SK-N-SH (cell line): Measurements from ENCODE around the gene SASH1. TPM values are rescaled to one million over a fixed set of nuclear protein-coding genes. Genes with fewer than 3 reads are reported as not detected.
A peak's percentile ranks its signal among the peaks of the same experiment; 100 is the strongest.

ENCODE experiments used
- CTCF ChIA-PET: fragments of 300-600, 350-600 bp; formaldehyde crosslinking; extraction: SDS; loops from one replicate; lab custom pipeline; 2021; lab: Yijun Ruan, JAX
- POLR2A ChIA-PET: fragments of 350-600 bp; sonication (Branson Sonifier 250); formaldehyde crosslinking; extraction: SDS; loops from one replicate; lab custom pipeline; 2020; ENCODE audit warnings: antibody characterized with exemption, inconsistent platforms; lab: Yijun Ruan, JAX
- DNase-seq: peaks from one replicate; pipeline ENCODE4 v3.0.0; 2012
- H2AFZ ChIP-seq: fragments of 200-600 bp; sonication (generic); 2 replicates; pipeline ENCODE4 v1.8.1; 2016; ENCODE audit warnings: antibody characterized with exemption, mild to moderate bottlenecking, low read depth
- H3F3A ChIP-seq: fragments of 200-600 bp; sonication (generic); replicated peaks from 2 replicates; pipeline ENCODE3; 2016; ENCODE audit warnings: antibody characterized with exemption, mild to moderate bottlenecking; ENCODE audit not compliant: insufficient read depth
- H3K27ac ChIP-seq, 2 experiments: fragments of 200-500 bp in 1 of 2; fragments of 200-600 bp in 1 of 2; sonication (Bioruptor generic) in 1 of 2; sonication (generic), shearing (Covaris generic) in 1 of 2; 2 replicates each; pipeline versions ENCODE4 v1.5.1 to v1.6.1; 2014 to 2016; ENCODE audit warnings: low read depth in 2 of 2, inconsistent platforms in 1 of 2, low read length in 1 of 2, mild to moderate bottlenecking in 1 of 2, mixed read lengths in 1 of 2
- H3K27me3 ChIP-seq: fragments of 200-600 bp; sonication (generic), shearing (Covaris generic); 2 replicates; pipeline ENCODE4 v1.6.1; 2016; ENCODE audit warnings: mixed run types; ENCODE audit not compliant: insufficient read depth
- H3K36me3 ChIP-seq, 2 experiments: fragments of 200-500 bp in 1 of 2; fragments of 200-600 bp in 1 of 2; sonication (Bioruptor generic) in 1 of 2; sonication (generic) in 1 of 2; replicated peaks in 1 of 2; 2 replicates each; pipeline versions ENCODE3 to v1.5.1; 2014 to 2016; ENCODE audit warnings: low read length in 1 of 2, mild to moderate bottlenecking in 1 of 2; ENCODE audit not compliant: insufficient read depth in 2 of 2, control insufficient read depth in 1 of 2
- H3K4me1 ChIP-seq, 2 experiments: fragments of 200-500 bp in 1 of 2; fragments of 200-600 bp in 1 of 2; sonication (Bioruptor generic) in 1 of 2; sonication (generic), shearing (Covaris generic) in 1 of 2; 2 replicates each; pipeline versions ENCODE4 v1.5.1 to v1.6.1; 2014 to 2016; ENCODE audit warnings: low read depth in 1 of 2, low read length in 1 of 2, mixed run types in 1 of 2; ENCODE audit not compliant: insufficient read depth in 2 of 2, control insufficient read depth in 1 of 2
- H3K4me2 ChIP-seq: fragments of 200-600 bp; sonication (generic), shearing (Covaris generic); 2 replicates; pipeline ENCODE4 v1.6.1; 2017; ENCODE audit warnings: mixed run types
- H3K4me3 ChIP-seq, 2 experiments: fragments of 200-500 bp in 1 of 2; fragments of 200-600 bp in 1 of 2; sonication (Bioruptor generic) in 1 of 2; sonication (generic), shearing (Covaris generic) in 1 of 2; 2 replicates each; pipeline versions ENCODE4 v1.5.1 to v1.8.1; 2014 to 2016; ENCODE audit warnings: low read depth in 2 of 2, inconsistent platforms in 1 of 2, low read length in 1 of 2, mild to moderate bottlenecking in 1 of 2, mixed read lengths in 1 of 2, moderate library complexity in 1 of 2
- H3K79me2 ChIP-seq: fragments of 200-600 bp; sonication (generic); 2 replicates; pipeline ENCODE4 v1.8.1; 2017; ENCODE audit warnings: mild to moderate bottlenecking; ENCODE audit not compliant: insufficient read depth
- H3K9ac ChIP-seq: fragments of 200-600 bp; sonication (generic); 2 replicates; pipeline ENCODE4 v1.6.1; 2017; ENCODE audit warnings: mixed run types
- H3K9me2 ChIP-seq: fragments of 200-600 bp; sonication (generic); 2 replicates; pipeline ENCODE4 v1.6.1; 2017; ENCODE audit warnings: mixed run types
- H3K9me3 ChIP-seq: fragments of 200-600 bp; sonication (generic); 2 replicates; pipeline ENCODE4 v1.6.1; 2017; ENCODE audit warnings: mixed run types, mild to moderate bottlenecking, moderate library complexity
- H4K20me1 ChIP-seq: fragments of 200-600 bp; sonication (generic); 2 replicates; pipeline ENCODE4 v1.6.1; 2017; ENCODE audit warnings: mild to moderate bottlenecking, mixed run types; ENCODE audit not compliant: insufficient read depth
- CTCF ChIP-seq: fragments of 200-600 bp; sonication (generic); IDR thresholded peaks from 2 replicates; pipeline ENCODE4 v1.6.1; 2017; ENCODE audit warnings: antibody characterized with exemption, mild to moderate bottlenecking, moderate library complexity
- ELF1 ChIP-seq: IDR thresholded peaks from 2 replicates; pipeline ENCODE4 v1.4.0; 2012
- FOSL2 ChIP-seq: IDR thresholded peaks from 2 replicates; pipeline ENCODE4 v1.4.0; 2012; ENCODE audit warnings: low read depth, mild to moderate bottlenecking, moderate library complexity, borderline replicate concordance
- GABPA ChIP-seq: IDR thresholded peaks from 2 replicates; pipeline ENCODE4 v1.4.0; 2012; ENCODE audit warnings: low read depth, mild to moderate bottlenecking
- GATA2 ChIP-seq: sonication (generic); formaldehyde crosslinking; IDR thresholded peaks from 2 replicates; pipeline ENCODE4 v1.5.0; 2020; ENCODE audit warnings: mild to moderate bottlenecking, missing genetic modification reagents
- JUND ChIP-seq: IDR thresholded peaks from 2 replicates; pipeline ENCODE4 v1.4.0; 2012
- NFIC ChIP-seq: IDR thresholded peaks from 2 replicates; pipeline ENCODE4 v1.4.0; 2012; ENCODE audit warnings: borderline replicate concordance
- NRF1 ChIP-seq: IDR thresholded peaks from 2 replicates; pipeline ENCODE4 v1.6.1; 2012; ENCODE audit warnings: low read depth, mild to moderate bottlenecking, low read length
- PBX3 ChIP-seq: IDR thresholded peaks from 2 replicates; pipeline ENCODE4; 2012
- POLR2AphosphoS5 ChIP-seq: IDR thresholded peaks from 2 replicates; pipeline ENCODE4 v1.6.1; 2012; ENCODE audit warnings: low read depth, low read length
- RAD21 ChIP-seq: IDR thresholded peaks from 2 replicates; pipeline ENCODE4 v1.6.1; 2012; ENCODE audit warnings: mild to moderate bottlenecking, low read length
- REST ChIP-seq: IDR thresholded peaks from 2 replicates; pipeline ENCODE4 v1.6.1; 2012; ENCODE audit warnings: mild to moderate bottlenecking, low read depth, low read length, moderate library complexity
- RFX5 ChIP-seq: IDR thresholded peaks from 2 replicates; pipeline ENCODE4 v1.6.1; 2012; ENCODE audit warnings: mild to moderate bottlenecking, improper control_type of control experiment, low read length
- RXRA ChIP-seq: IDR thresholded peaks from 2 replicates; pipeline ENCODE4 v1.4.0; 2012; ENCODE audit warnings: low read depth, mild to moderate bottlenecking, borderline replicate concordance
- SIN3A ChIP-seq: IDR thresholded peaks from 2 replicates; pipeline ENCODE4 v1.6.1; 2012; ENCODE audit warnings: low read depth, mild to moderate bottlenecking, low read length, moderate library complexity, borderline replicate concordance
- SMC3 ChIP-seq: IDR thresholded peaks from 2 replicates; pipeline ENCODE4 v1.6.1; 2012; ENCODE audit warnings: low read depth, low read length, improper control_type of control experiment
- TAF1 ChIP-seq: IDR thresholded peaks from 2 replicates; pipeline ENCODE4 v1.6.1; 2012; ENCODE audit warnings: low read depth, mild to moderate bottlenecking, low read length, moderate library complexity, borderline replicate concordance
- YY1 ChIP-seq: IDR thresholded peaks from 2 replicates; pipeline ENCODE4 v1.4.0; 2012; ENCODE audit warnings: low read depth, mild to moderate bottlenecking
- ZBTB33 ChIP-seq: IDR thresholded peaks from 2 replicates; pipeline ENCODE4 v1.4.0; 2012; ENCODE audit warnings: low read depth, borderline replicate concordance
- WGBS: methylation state at CpG from one replicate; pipeline ENCODE4 v1.1.6; 2017; ENCODE audit warnings: low lambda C conversion rate; 5-methylcytosine and 5-hydroxymethylcytosine counted together
- polyA plus RNA-seq, 3 experiments: library from polyadenylated mRNA; depleted of rRNA; stranded (reverse); fragments of >200 nt; gene quantifications; 2 replicates each; pipeline ENCODE4 v1.2.3, GENCODE V29; 2012

The SASH1 gene
- polyA plus RNA-seq, 1 of the 3 experiments (the other 2 are of a cell fraction): 19.8 TPM

- H3F3A ChIP-seq: peaks cover 38% of the 10 kb centered on the region
- no peaks in the 10 kb centered on the region for H3K9me3 ChIP-seq
- H3K9me2 ChIP-seq: no peaks in the 10 kb centered on the region
- H3K79me2 ChIP-seq: peaks cover 82% of the 10 kb centered on the region
- ChIA-PET POLR2A (no interaction called here), CTCF (no interaction called here)
- TF ChIP-seq SIN3A (no peak), CTCF (no peak), GATA2 (CRISPR knock-in tag) (no peak), POLR2AphosphoS5 (no peak)
- WGBS: 35% methylated on average over 5 of the region's 5 CpGs
- no peaks in the 10 kb centered on the region for H3K27me3 ChIP-seq
- H3K9ac ChIP-seq: peak overlapping the region; percentile 90
- peaks cover 0 to 13% of the 10 kb centered on the region in 2 experiments; a peak in 1 of 4 replicates for H3K4me1 ChIP-seq
- H4K20me1 ChIP-seq: no peaks in the 10 kb centered on the region
- peaks cover 0 to 6% of the 10 kb centered on the region in 2 experiments for H3K36me3 ChIP-seq
- peak overlapping the region; percentile 50 to 69; a peak in 3 of 4 replicates for H3K4me3 ChIP-seq
- H2AFZ ChIP-seq: no peak overlapping the region
- peak overlapping the region; percentile 88 for H3K4me2 ChIP-seq
- H3K27ac ChIP-seq: peak overlapping the region; percentile 80 to 98; a peak in 3 of 4 replicates
- no peak for DNase-seq
Measured at GRCh38 chr6:148507774-148508173, 165.1 kb downstream of the SASH1 start.

- peaks cover 82% of the 10 kb centered on the region for H3K79me2 ChIP-seq
- H2AFZ ChIP-seq: no peak overlapping the region
- peak overlapping the region; percentile 80 to 98; a peak in 3 of 4 replicates for H3K27ac ChIP-seq
- no peak for TF ChIP-seq NFIC
- no peak for TF ChIP-seq JUND
- no peak for TF ChIP-seq TAF1
- no peak for TF ChIP-seq RFX5
- no peak; the same call in 1 of the 2 replicates for TF ChIP-seq REST
- no peak for TF ChIP-seq YY1
- 0 out of 2 replicates have a peak, but pooled peaks have one; percentile 28 for TF ChIP-seq POLR2AphosphoS5
- TF ChIP-seq GABPA: no peak
- TF ChIP-seq ZBTB33: no peak
- no peak for TF ChIP-seq GATA2 (CRISPR knock-in tag)
- no peak for TF ChIP-seq SMC3
- no peak for TF ChIP-seq RXRA
- no peak for TF ChIP-seq PBX3
- TF ChIP-seq NRF1: no peak
- TF ChIP-seq ELF1: no peak
- TF ChIP-seq RAD21: no peak
- TF ChIP-seq FOSL2: 0 out of 2 replicates have a peak, but pooled peaks have one; percentile 4
Measured at GRCh38 chr6:148508401-148509041, 165.9 kb downstream of the SASH1 start.

More at GRCh38 chr6:148508401-148509041, 165.9 kb downstream of the SASH1 start:
- peak overlapping the region; percentile 88 for H3K4me2 ChIP-seq
- H3K4me1 ChIP-seq: peaks cover 0 to 8% of the 10 kb centered on the region in 2 experiments; a peak in 3 of 4 replicates
- H3K9ac ChIP-seq: peak overlapping the region; percentile 90
- 18% methylated on average over 14 of the region's 14 CpGs for WGBS
- H4K20me1 ChIP-seq: no peaks in the 10 kb centered on the region
- POLR2A ChIA-PET: no interaction called here
- H3F3A ChIP-seq: peaks cover 38% of the 10 kb centered on the region
- H3K9me3 ChIP-seq: no peaks in the 10 kb centered on the region
- CTCF ChIA-PET: interaction anchor here (0.9 to 1.4 kb wide), 2 partner anchors 12 to 51 kb away, joined by 3 read pairs; no protein-coding TSS in a partner anchor
- H3K4me3 ChIP-seq: peak overlapping the region; percentile 50 to 69; a peak in 3 of 4 replicates
- no peaks in the 10 kb centered on the region for H3K36me3 ChIP-seq
- H3K27me3 ChIP-seq: no peaks in the 10 kb centered on the region
- no peaks in the 10 kb centered on the region for H3K9me2 ChIP-seq
- DNase-seq: no peak
